AG09319 (cell line): ENCODE results near the gene ARNT2.

ENCODE experiments used
- DNase-seq: peaks from one replicate; pipeline ENCODE4 v3.0.0-alpha.2; 2010; ENCODE audit warnings: low read depth; ENCODE audit errors: extremely low read depth
- CTCF ChIP-seq: IDR thresholded peaks from 2 replicates; pipeline ENCODE4 v1.5.1; 2011; ENCODE audit warnings: low read depth, mild to moderate bottlenecking, inconsistent platforms, low read length, moderate library complexity

The ARNT2 gene

DNA sequence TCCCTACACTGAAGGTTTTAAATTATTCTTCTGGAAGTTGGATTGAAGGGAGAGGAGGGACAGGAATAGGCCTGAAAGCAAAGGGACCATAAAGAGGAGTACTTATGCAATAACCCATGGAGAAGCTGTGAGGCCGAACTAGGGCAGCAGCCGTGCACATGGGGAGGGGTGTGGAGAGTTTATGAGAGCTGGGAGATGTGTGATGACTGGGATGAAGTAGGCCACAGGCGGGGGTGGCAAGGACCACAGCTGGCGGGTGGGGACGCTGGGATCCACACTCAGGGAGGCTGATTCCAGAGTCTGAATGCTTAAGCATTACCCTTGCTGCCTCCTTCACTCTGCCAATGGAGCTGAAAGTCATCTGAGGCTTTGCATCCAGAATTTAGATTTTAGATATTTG lies 123.8 kb downstream of the ARNT2 start:
- TF ChIP-seq CTCF = no peak

GRCh38 chr15:80530737-80531365 lies 126.7 kb downstream of the ARNT2 start:
- peak; percentile 58 for DNase-seq
- no peak for TF ChIP-seq CTCF

More for the DNA sequence above, 123.8 kb downstream of the ARNT2 start:
- no peak for DNase-seq

GRCh38 chr15:80531388-80531787 lies 127.2 kb downstream of the ARNT2 start:
- DNase-seq = no peak
- no peak for TF ChIP-seq CTCF

DNA sequence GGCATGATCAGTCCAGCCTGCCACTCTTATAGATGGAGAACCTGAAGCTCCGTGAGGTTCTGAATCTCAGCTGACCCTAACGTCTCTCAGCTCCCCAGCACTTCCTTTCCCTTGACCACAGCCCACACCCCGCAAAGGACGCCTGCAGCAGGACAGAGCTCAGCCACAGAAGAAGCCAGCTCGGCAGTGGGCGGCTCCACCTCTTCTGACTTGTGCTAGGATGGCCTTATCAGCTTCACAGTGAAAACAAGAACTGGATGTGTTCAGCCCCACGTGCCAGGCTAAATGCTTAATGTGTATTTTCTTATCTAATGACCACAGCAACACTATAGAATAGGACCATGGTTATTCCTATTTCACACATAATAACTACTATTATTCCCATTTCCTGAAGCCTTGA lies 127.6 kb downstream of the ARNT2 start:
- TF ChIP-seq CTCF = no peak
- no peak for DNase-seq

GRCh38 chr15:80533790-80534333 lies 129.7 kb downstream of the ARNT2 start:
- no peak for DNase-seq
- TF ChIP-seq CTCF = no peak

GRCh38 chr15:80536231-80536630 lies 132.0 kb downstream of the ARNT2 start:
- DNase-seq = no peak
- TF ChIP-seq CTCF = no peak

- no peak for DNase-seq
- TF ChIP-seq CTCF = no peak
Measured at GRCh38 chr15:80536716-80537115, 132.5 kb downstream of the ARNT2 start.
